VCaP (cell line): ENCODE measurements around the gene F5.

Source experiments
- H3K27ac ChIP-seq: fragments of 450-650 bp; 2 replicates; pipeline ENCODE4 v1.5.1; 2017
- CTCF ChIP-seq: fragments of 450-650 bp; conservative IDR thresholded peaks from 2 replicates; pipeline ENCODE4 v1.5.1; 2017; ENCODE audit warnings: mild to moderate bottlenecking, moderate library complexity

F5 gene

GRCh38 chr1:169588112-169588511 lies 1.8 kb upstream of the F5 start:
- TF ChIP-seq CTCF, result no peak
- H3K27ac ChIP-seq, result no peak overlapping the region

- TF ChIP-seq CTCF, result no peak
- peak overlapping the region; percentile 79 for H3K27ac ChIP-seq
Measured at GRCh38 chr1:169586067-169586394, 250 bp downstream of the F5 start.

- no peak for TF ChIP-seq CTCF
- H3K27ac ChIP-seq, result peak overlapping the region; percentile 79
Measured at GRCh38 chr1:169585181-169585580, 1.1 kb downstream of the F5 start.

- 0 out of 2 replicates have a peak overlapping the region, but pooled peaks have one; percentile 79 for H3K27ac ChIP-seq
- TF ChIP-seq CTCF, result no peak
Measured at GRCh38 chr1:169584483-169585144, 1.7 kb downstream of the F5 start.

GRCh38 chr1:169577981-169578738 lies 8.1 kb downstream of the F5 start:
- no peak overlapping the region for H3K27ac ChIP-seq
- TF ChIP-seq CTCF, result no peak

- no peak for TF ChIP-seq CTCF
- H3K27ac ChIP-seq, result peak overlapping the region; percentile 83; the same call in 1 of the 2 replicates
Measured at GRCh38 chr1:169576935-169577331, 9.3 kb downstream of the F5 start.

- H3K27ac ChIP-seq, result peak overlapping the region; percentile 83; the same call in 1 of the 2 replicates
- TF ChIP-seq CTCF, result no peak
Measured at GRCh38 chr1:169576241-169576934, 9.9 kb downstream of the F5 start.
